GM19467 (cell line): Measurements from ENCODE around the gene LRRC26.

Experiments
- ATAC-seq: cut with Tn5 transposase; IDR thresholded peaks from one replicate; pipeline ENCODE4 v1.9.1; 2021; ENCODE audit warnings: mild to moderate bottlenecking, moderate library complexity; ENCODE audit not compliant: unreplicated experiment

Gene LRRC26

DNA sequence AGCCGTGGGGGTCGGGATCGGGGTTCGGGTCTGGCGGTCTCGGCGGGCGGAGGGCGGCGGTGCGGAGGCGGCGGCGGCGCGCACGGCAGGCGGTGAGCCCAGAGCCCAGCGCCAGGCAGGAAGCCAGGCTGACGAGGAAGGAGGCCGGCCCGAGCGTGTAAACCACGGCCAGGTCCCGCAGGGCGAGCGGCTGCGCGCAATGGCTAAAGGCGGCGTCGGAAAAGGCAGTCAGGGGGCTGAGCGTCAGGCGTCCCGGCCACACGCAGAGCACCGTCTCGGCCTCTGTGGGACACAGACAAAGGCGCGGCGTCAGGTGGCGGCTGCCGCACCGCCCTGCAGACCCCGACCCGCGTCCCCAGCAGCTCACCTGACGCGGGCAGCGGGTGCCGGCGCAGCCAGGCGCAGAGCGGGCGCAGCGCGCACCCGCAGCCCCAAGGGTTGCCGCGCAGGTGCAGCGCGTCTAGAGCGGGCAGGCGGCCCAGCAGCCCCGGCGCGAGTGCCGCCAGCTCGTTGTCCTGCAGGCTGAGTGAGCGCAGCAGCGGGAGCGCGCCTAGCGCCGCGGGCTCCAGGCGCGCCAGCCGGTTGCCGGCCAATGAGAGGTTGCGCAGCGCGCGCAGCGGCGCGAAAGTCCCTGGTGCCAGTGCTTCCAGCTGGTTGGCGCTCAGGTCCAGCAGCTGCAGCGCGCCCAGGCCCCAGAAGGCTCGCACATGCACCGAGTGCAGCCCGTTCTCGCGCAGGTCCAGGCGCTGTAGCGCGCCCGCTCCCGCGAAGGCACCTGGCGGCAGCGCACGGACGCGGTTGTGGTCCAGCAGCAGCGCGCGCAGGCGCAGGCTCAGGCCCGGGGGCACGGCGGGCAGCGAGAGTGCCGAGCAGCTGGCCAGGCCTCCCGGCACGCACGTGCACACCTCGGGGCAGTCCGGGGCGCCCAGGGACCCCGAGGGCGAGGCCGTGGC lies 671 bp downstream of the LRRC26 start:
- ATAC-seq: no peak

DNA sequence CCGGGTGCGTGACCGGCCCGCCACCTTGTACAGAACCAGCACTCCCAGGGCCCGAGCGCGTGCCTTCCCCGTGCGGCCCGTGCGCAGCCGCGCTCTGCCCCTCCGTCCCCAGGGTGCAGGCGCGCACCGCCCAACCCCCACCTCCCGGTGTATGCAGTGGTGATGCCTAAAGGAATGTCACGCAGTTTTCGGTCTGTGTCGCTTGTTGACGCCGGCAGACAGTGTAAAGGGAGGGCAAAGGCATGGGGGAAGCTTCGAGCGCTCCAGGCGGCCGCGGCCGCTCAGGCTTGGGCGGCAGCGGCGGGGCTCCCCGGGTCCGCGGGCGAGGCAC lies 1.3 kb downstream of the LRRC26 start:
- no peak for ATAC-seq

- ATAC-seq: no peak
These were observed 1.9 kb downstream of the LRRC26 start for GRCh38 chr9:137167747-137168572.

DNA sequence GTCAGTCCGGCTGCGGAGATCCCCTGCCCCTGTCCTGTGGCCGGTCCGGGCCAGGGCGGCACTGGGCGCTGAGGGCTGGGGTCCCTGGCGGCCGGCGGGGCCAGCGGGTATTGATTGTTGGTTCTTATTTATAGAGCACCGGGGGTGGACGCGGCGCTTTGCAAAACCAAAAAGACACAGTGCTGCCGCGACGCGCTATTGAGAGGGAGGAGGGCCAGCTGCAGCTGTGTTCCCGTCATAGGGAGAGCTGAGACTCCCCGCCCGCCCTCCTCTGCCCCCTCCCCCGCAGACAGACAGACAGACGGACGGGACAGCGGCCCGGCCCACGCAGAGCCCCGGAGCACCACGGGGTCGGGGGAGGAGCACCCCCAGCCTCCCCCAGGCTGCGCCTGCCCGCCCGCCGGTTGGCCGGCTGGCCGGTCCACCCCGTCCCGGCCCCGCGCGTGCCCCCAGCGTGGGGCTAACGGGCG lies 2.5 kb downstream of the LRRC26 start:
- no peak for ATAC-seq

GRCh38 chr9:137166380-137167229 lies 3.2 kb downstream of the LRRC26 start:
- ATAC-seq: no peak

DNA sequence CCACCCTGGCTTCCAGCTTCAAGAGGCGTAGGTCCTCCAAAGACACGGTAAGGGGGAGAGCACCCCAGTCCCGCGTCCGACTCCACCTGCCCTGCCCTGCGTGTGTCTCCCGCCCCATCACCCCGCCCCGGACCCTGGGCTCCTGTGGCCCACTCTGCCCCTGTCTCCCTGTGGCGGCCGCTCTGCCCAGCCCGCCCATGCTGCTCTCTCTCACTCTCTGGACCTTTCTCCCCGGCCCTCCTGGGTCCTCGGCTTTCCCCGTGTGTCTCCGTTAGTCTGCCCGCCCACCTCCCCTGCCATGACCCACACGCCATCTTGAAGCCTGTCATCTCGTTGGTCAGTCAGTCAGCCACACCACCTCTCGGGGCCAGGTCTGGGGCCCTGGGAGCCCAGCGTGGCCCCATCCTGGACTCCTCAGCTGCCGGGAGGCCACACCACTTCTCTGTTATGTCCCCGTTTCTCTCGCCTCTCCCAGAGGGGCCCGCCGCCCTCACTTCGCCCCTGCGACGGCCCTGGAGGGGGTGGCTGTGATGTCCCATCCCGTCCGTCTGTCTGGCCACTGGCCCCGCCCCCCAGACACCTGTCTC lies 4.5 kb downstream of the LRRC26 start:
- ATAC-seq: no peak

GRCh38 chr9:137164370-137165249 lies 5.2 kb downstream of the LRRC26 start:
- no peak for ATAC-seq

DNA sequence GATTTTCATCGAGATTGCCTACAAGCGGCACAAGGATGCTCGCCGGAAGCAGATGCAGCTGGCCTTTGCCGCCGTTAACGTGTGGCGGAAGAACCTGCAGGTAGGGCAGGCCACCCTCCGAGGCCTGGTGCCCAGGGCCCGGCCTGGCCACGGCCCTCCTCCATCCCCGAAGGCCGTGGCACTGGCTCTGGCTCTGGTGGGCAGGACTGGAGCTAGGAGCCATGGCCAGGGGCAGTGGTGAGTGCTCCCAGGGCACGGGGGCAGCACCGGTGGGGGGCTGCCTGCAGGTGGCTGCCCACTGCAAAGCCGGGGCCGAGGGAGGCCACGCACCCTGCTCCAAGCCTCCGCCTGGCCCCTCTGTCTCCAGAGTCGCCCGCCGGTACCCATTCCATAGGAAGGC lies 6.0 kb downstream of the LRRC26 start:
- ATAC-seq: no peak

DNA sequence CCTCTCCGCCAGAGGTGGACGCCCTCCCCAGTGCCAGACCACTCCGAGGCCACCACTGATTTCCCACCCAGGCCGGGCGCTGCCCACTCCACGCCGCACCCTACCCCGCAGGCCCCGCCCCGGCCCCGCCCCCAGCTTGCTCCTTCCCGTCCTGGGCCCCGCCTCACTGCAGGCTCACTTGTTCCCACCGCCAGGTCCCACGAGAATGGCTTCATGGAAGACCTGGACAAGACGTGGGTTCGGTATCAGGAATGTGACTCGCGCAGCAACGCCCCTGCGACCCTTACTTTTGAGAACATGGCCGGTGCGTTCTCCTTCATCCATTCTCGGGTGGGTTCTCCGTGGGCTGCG lies 6.5 kb downstream of the LRRC26 start:
- no peak for ATAC-seq

DNA sequence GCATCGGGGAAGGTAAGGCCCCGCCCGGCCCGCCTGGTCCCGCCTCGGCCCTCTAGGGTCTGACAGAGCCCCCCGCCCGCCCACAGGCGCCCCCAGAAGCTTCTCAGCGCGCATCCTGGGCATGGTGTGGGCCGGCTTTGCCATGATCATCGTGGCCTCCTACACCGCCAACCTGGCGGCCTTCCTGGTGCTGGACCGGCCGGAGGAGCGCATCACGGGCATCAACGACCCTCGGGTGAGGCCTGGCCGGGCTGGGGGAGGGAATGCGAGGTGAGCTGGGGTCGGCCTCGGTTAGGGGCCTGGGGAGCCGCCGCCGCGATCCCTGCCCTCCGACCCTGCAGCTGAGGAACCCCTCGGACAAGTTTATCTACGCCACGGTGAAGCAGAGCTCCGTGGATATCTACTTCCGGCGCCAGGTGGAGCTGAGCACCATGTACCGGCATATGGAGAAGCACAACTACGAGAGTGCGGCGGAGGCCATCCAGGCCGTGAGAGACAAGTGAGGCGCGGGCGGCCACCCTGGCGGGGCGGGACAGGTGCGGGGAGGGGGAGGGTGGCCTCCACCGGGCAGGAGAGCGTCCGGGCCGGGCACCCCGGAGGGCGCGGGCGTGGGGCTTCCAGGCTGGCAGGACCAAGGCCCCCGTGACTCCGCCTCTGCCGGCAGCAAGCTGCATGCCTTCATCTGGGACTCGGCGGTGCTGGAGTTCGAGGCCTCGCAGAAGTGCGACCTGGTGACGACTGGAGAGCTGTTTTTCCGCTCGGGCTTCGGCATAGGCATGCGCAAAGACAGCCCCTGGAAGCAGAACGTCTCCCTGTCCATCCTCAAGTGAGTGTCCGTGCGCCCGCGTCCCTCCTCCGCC lies 7.1 kb downstream of the LRRC26 start:
- ATAC-seq: no peak

DNA sequence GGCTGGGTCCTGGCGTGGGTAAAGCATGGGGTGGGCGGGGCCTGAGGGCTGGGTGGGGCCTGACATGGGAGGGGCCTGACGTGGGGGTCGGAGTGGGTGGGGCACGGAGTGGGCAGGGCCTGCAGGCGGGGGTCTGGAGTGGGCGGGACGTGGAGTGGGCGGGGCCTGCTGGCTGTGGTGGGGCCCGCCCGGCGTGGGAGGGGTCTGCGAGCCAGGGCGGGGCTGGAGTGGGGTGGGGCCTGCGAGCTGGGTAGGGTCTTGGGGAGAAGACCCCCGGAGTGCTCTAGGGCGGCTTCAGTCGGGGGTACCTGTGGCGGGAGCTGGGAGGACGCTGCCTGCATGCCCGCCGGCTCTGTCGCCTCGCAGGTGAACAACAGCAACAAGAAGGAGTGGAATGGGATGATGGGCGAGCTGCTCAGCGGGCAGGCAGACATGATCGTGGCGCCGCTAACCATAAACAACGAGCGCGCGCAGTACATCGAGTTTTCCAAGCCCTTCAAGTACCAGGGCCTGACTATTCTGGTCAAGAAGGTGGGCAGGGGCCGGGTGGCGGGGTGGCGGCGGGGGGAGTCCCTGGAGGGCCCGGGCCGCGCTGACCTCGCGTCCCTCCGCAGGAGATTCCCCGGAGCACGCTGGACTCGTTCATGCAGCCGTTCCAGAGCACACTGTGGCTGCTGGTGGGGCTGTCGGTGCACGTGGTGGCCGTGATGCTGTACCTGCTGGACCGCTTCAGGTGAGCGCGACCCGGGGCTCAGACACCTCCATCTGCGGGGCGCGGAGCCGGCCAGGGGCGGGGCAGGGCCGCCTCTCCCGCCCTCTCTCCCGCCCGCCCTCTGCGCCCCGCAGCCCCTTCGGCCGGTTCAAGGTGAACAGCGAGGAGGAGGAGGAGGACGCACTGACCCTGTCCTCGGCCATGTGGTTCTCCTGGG lies 8.0 kb downstream of the LRRC26 start:
- no peak for ATAC-seq

DNA sequence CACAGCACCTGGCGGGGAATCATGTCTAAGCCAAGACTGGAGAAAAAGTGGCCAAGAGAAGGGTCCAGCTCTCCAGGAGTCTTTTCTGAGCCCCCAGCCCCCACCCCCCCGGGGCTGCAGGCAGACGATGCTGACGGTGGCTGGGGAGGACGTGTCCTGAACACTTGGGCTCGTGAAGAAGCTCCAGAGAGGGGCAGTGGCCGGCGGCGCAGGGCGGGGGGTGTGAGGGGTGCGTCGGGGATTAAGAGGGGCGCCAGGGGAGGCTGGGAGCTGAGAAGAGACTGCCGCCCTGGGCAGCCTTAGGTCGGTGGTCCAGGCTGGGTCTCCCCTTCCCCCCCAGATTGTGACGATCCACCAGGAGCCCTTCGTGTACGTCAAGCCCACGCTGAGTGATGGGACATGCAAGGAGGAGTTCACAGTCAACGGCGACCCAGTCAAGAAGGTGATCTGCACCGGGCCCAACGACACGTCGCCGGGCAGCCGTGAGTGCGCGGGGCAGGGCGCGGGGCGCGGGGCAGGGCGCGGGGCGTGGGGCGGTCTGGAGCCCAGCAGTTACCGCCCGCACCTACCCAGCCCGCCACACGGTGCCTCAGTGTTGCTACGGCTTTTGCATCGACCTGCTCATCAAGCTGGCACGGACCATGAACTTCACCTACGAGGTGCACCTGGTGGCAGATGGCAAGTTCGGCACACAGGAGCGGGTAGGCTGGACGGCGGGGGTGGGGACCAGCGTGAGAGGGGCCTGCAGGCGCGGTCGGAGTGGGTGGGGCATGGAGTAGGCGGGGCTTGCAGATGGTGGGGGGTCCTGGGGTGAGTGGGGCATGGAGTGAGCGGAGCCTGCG lies 8.9 kb downstream of the LRRC26 start:
- no peak for ATAC-seq

DNA sequence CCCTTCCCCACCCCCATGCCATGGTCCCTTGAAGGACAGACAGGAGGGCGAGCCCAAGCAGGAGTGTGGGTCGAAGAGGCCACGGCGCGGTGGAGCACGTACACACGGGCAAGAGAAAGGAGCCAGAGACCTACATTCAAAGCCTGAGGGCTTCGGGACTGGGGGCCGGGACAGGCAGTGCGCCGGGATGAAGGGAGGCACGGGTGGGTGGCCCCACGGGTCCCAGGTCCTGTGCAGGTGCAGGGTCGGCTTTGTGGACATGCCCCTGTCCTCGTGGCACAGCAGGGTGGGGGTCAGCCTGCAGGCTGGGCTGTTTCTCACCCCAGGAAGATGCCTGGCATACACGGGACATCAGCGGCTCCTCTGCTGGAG lies 9.8 kb downstream of the LRRC26 start:
- no peak for ATAC-seq

DNA sequence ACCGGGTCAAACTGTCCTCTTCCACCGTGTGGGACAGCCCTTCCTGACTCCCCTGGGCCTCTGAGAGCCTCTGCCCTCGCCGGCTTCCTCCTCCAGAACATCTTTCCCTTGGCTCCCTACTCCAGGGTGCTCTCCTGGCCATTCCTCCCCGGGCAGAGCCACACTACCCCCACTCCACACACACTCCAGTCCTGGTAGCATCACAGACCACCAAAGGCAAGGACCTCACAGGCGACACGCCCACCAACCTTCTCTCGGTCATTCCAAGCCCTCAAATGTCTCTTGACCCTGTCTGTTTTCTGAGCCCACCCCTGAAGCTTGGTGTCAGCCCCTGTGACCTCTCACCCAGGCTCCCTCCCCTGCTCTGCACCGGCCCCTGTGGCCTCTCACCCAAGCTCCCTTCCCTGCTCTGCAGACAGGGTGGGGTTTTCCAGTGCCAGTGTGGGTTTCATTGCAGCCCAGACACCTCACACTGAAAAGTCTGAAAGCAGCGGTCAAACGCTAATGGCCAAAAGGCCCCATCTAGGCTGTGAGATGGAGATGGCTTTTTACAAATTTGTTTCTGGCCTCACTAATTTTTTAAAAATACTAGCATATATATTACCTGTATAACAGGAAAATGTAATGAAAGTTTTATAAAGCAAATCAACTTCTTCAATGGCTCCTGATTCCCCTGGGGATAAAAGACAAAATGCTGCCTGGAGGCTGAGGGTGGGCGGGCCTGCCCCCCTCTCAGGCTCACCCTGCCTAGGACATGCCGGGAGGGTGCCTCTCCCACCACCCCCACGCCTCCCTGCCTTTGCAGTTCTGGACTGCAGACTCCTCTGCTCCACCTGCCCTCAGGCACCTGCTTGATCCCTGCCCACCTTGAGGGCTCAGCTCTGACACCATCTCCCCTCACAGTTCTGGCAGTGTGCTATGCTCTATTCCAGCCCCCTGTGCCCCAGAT lies 10.5 kb downstream of the LRRC26 start:
- ATAC-seq: no peak

DNA sequence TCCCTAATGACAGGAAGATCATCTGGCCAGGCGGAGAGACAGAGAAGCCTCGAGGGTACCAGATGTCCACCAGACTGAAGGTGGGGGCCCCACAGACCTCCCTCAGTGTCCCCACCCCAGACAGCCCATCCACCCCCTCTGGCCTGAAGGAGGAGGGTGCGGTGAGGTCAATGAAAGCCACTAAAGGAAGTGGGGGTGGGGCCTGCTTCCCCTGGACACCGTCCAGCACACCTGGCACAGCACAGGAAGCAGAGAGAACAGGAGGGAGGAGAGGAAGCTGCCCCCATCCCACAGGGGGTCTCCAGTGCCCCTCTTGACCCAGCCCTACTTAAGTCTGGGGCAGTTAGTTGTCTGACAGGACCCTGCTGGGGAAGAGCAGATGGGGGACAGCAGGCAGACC lies 11.2 kb downstream of the LRRC26 start:
- ATAC-seq: no peak
